HepG2 (cell line): ENCODE measurements around the gene ESR2. TPM values are rescaled to one million over a fixed set of nuclear protein-coding genes. Genes with fewer than 3 reads are reported as not detected.

Experiments
- ATAC-seq: fragments of 200-7000 bp; cut with Tn5 transposase; 3 replicates; pipeline ENCODE4 v1.9.1; 2020; ENCODE audit warnings: mild to moderate bottlenecking, moderate library complexity
- BruUV-seq: library from RNA; stranded (reverse); fragments of 400-500 nt; replicated peaks from 2 replicates; lab custom pipeline; 2021; lab: Mats Ljungman, UMichigan
- CTCF ChIA-PET: fragments of 300-600 bp; formaldehyde crosslinking; extraction: SDS; loops from one replicate; lab custom pipeline; 2021; ENCODE audit warnings: low total read pairs, inconsistent platforms, low intra/inter-chr PET ratio; lab: Yijun Ruan, JAX
- POLR2A ChIA-PET: fragments of 350-600 bp; sonication (Branson Sonifier 250); formaldehyde crosslinking; loops from one replicate; lab custom pipeline; 2020; ENCODE audit warnings: antibody characterized with exemption, inconsistent platforms; lab: Yijun Ruan, JAX
- DNase-seq: peaks from one replicate; pipeline ENCODE4 v3.0.0-alpha.2; 2015; ENCODE audit warnings: low spot score
- FAIRE-seq: peaks from 3 replicates; lab custom pipeline; 2011; peaks lifted over from hg19 to GRCh38; lab: Jason Lieb, UNC
- H2AFZ ChIP-seq: one replicate; pipeline ENCODE4 v1.6.1; 2011; ENCODE audit warnings: low read length, inconsistent platforms
- H3K27ac ChIP-seq: fragments of 300-600 bp; 3 replicates; pipeline ENCODE4 v1.8.0; 2011; ENCODE audit warnings: mixed run types, mild to moderate bottlenecking, mixed read lengths, low read length, inconsistent platforms; ENCODE audit not compliant: insufficient read depth; ENCODE audit errors: extremely low read length
- H3K27me3 ChIP-seq, 2 experiments: fragments of 200-600 bp in 1 of 2; 2 replicates in 1 of 2; 3 replicates in 1 of 2; pipeline versions ENCODE4 v1.6.0 to v1.8.0; 2011; ENCODE audit warnings: low read length in 2 of 2, mild to moderate bottlenecking in 2 of 2, moderate library complexity in 2 of 2, inconsistent platforms in 1 of 2; ENCODE audit not compliant: insufficient read depth in 2 of 2, control insufficient read depth in 1 of 2
- H3K36me3 ChIP-seq, 2 experiments: fragments of 200-600 bp in 1 of 2; replicated peaks in 1 of 2; 2 replicates in 1 of 2; 3 replicates in 1 of 2; pipeline versions ENCODE4 v1.5.1 to v1.8.0; 2011; ENCODE audit warnings: low read length in 2 of 2, inconsistent platforms in 1 of 2; ENCODE audit not compliant: insufficient read depth in 2 of 2, control insufficient read depth in 1 of 2
- H3K4me1 ChIP-seq: 2 replicates; pipeline ENCODE4 v1.5.1; 2012; ENCODE audit warnings: low read length, inconsistent platforms; ENCODE audit not compliant: insufficient read depth
- H3K4me2 ChIP-seq: 2 replicates; pipeline ENCODE4 v1.6.0; 2011; ENCODE audit warnings: low read depth, low read length, inconsistent platforms
- H3K4me3 ChIP-seq, 3 experiments: fragments of 200-600 bp in 1 of 3; sonication (generic), shearing (Covaris generic) in 1 of 3; replicated peaks in 1 of 3; 2 replicates each; pipeline ENCODE4 v1.5.1; 2011 to 2016; ENCODE audit warnings: low read length in 3 of 3, inconsistent platforms in 2 of 3, low read depth in 2 of 3, mild to moderate bottlenecking in 2 of 3, control low read depth in 1 of 3, mixed read lengths in 1 of 3; ENCODE audit not compliant: insufficient read depth in 1 of 3
- H3K79me2 ChIP-seq: one replicate; pipeline ENCODE4 v1.6.1; 2011; ENCODE audit warnings: low read length, inconsistent platforms; ENCODE audit not compliant: insufficient read depth
- H3K9ac ChIP-seq: 2 replicates; pipeline ENCODE4 v1.6.0; 2011; ENCODE audit warnings: mild to moderate bottlenecking, low read depth, low read length, inconsistent platforms; ENCODE audit not compliant: insufficient read depth
- H3K9me3 ChIP-seq: 2 replicates; pipeline ENCODE4 v1.5.1; 2012; ENCODE audit warnings: mild to moderate bottlenecking, low read length
- H4K20me1 ChIP-seq: 2 replicates; pipeline ENCODE4 v1.6.0; 2011; ENCODE audit warnings: inconsistent platforms, mild to moderate bottlenecking, low read length, moderate library complexity; ENCODE audit not compliant: insufficient read depth
- CHCHD3 ChIP-seq: sonication (generic); formaldehyde crosslinking; IDR thresholded peaks from 2 replicates; pipeline ENCODE4 v1.8.0; 2022; ENCODE audit warnings: mild to moderate bottlenecking, missing genetic modification reagents, moderate library complexity
- SIX4 ChIP-seq: sonication (generic); formaldehyde crosslinking; IDR thresholded peaks from 2 replicates; pipeline ENCODE4 v1.4.0; 2020; ENCODE audit warnings: missing genetic modification reagents
- TAF15 ChIP-seq: fragments of 200-400 bp; formaldehyde crosslinking; IDR thresholded peaks from one replicate; pipeline ENCODE4 v1.6.1; 2018; ENCODE audit warnings: mild to moderate bottlenecking, low read depth, low read length; ENCODE audit not compliant: poor library complexity, severe bottlenecking
- ZNF501 ChIP-seq: sonication (generic); formaldehyde crosslinking; IDR thresholded peaks from 2 replicates; pipeline ENCODE4 v1.5.1; 2020; ENCODE audit warnings: mild to moderate bottlenecking, moderate library complexity, missing genetic modification reagents
- ZNF598 ChIP-seq: sonication (generic); formaldehyde crosslinking; IDR thresholded peaks from 2 replicates; pipeline ENCODE4 v1.5.1; 2020; ENCODE audit warnings: mild to moderate bottlenecking, missing genetic modification reagents, borderline replicate concordance
- WGBS: methylation state at CpG from one replicate; pipeline ENCODE4 v1.1.6; 2017; ENCODE audit warnings: low lambda C conversion rate; 5-methylcytosine and 5-hydroxymethylcytosine counted together
- in situ Hi-C: cut with HindIII; loops from 2 replicates; pipeline ENCODE4 v1.10.0; 2017; ENCODE audit warnings: low pct_unique_long_range_greater_than_20kb; ENCODE audit not compliant: extremely low pct_ligation_motif_present
- intact Hi-C: fragments of 100-400 bp; cut with micrococcal nuclease; formaldehyde crosslinking; loops from one replicate; pipeline ENCODE4 v1.10.0; 2022; ENCODE audit not compliant: unreplicated experiment
- polyA plus RNA-seq, 8 experiments: library from polyadenylated mRNA; depleted of rRNA in 3 of 8; stranded (reverse) in 7 of 8; unstranded in 1 of 8; fragments of >200 nt; fragmentation: Illumina TruSeq in 4 of 8; extraction: Trizol in 4 of 8; gene quantifications; 2 replicates each; pipeline versions ENCODE4 v1.2.1 to v1.2.3, GENCODE V29; 2011 to 2016; ENCODE audit warnings: low read depth in 4 of 8, missing spikeins in 1 of 8, mixed read lengths in 1 of 8; ENCODE audit not compliant: insufficient read depth in 1 of 8
- total RNA-seq, 5 experiments: library from RNA; depleted of rRNA; stranded (reverse); fragments of >200 nt; fragmentation: Illumina TruSeq; extraction: Trizol; gene quantifications; 2 replicates each; pipeline ENCODE4 v1.2.3, GENCODE V29; 2016; ENCODE audit warnings: low read depth in 1 of 5
- TF ChIP-seq, protein P1 (sequence below): sonication (generic); formaldehyde crosslinking; IDR thresholded peaks from 2 replicates; pipeline ENCODE4 v1.4.0; 2020; ENCODE audit warnings: missing genetic modification reagents, borderline replicate concordance
- TF ChIP-seq, protein P2 (sequence below): IDR thresholded peaks from 2 replicates; pipeline ENCODE4 v1.6.1; 2016; ENCODE audit warnings: missing compliant biosample characterization, missing genetic modification reagents, borderline replicate concordance

The ESR2 gene
- total and polyA plus RNA-seq, 2 of the 13 experiments (the other 11 are each of a cell fraction or from before 2014, with no cell fraction given) = 0.01 to 0.04 TPM

DNA sequence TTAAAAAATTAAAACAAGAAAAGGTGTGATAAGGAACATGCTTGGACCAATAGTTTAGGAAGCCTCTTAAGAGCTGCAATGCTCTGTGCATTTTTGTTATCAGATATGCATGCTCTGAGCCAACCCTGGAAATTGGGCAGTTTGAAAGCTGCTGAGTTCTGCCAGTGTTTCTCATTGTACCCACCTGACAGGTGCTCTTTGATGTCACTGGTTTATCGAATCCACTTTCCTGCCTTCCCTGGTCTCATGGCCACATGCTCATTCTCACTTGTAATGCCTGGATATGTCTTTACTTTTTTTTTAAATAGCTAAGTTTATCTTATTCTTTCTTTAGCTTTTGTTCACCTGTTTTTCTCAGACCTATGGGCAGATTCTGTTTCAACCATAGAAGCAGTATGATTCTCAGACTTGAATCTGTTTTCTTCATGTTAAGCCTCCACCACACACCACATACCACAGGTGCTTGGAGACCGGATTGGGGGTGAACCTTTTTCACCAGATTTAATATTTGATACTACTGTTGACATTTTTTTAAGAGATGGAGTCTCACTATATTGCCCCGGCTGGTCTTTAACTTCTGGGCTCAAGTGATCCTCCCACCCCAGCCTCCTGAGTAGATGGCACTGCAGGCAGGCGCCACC lies 90.7 kb downstream of the ESR2 start (continued):
- TF ChIP-seq, protein P1, sequence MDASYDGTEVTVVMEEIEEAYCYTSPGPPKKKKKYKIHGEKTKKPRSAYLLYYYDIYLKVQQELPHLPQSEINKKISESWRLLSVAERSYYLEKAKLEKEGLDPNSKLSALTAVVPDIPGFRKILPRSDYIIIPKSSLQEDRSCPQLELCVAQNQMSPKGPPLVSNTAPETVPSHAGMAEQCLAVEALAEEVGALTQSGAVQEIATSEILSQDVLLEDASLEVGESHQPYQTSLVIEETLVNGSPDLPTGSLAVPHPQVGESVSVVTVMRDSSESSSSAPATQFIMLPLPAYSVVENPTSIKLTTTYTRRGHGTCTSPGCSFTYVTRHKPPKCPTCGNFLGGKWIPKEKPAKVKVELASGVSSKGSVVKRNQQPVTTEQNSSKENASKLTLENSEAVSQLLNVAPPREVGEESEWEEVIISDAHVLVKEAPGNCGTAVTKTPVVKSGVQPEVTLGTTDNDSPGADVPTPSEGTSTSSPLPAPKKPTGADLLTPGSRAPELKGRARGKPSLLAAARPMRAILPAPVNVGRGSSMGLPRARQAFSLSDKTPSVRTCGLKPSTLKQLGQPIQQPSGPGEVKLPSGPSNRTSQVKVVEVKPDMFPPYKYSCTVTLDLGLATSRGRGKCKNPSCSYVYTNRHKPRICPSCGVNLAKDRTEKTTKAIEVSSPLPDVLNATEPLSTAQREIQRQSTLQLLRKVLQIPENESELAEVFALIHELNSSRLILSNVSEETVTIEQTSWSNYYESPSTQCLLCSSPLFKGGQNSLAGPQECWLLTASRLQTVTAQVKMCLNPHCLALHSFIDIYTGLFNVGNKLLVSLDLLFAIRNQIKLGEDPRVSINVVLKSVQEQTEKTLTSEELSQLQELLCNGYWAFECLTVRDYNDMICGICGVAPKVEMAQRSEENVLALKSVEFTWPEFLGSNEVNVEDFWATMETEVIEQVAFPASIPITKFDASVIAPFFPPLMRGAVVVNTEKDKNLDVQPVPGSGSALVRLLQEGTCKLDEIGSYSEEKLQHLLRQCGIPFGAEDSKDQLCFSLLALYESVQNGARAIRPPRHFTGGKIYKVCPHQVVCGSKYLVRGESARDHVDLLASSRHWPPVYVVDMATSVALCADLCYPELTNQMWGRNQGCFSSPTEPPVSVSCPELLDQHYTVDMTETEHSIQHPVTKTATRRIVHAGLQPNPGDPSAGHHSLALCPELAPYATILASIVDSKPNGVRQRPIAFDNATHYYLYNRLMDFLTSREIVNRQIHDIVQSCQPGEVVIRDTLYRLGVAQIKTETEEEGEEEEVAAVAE = no peak
- no peak for TF ChIP-seq CHCHD3 (CRISPR knock-in tag)

DNA sequence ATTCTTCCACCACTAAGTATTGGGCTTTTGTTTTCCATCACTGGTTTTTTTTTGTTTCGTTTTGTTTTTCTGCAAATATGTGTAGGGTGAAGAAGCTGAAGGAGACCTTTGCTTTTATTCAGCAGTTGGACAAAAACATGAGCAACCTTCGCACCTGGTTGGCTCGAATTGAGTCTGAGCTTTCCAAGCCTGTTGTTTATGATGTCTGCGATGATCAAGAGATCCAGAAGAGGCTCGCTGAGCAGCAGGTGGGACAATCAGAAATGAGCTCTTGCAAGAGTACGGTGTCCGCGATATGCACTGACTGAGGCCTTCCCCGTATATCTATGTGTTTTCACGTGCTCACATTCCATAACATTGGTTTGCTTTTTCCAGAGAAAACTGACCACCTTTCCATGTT lies 91.5 kb downstream of the ESR2 start:
- in situ Hi-C loops (no loop called here), intact Hi-C loops (no loop called here)
- FAIRE-seq (no peak), DNase-seq (no peak), ATAC-seq (no peak)
- ChIA-PET POLR2A (no interaction called here), CTCF (no interaction called here)
- H3K27me3 ChIP-seq = no peaks in the 10 kb centered on the region
- BruUV-seq = no TSS peak
- H4K20me1 ChIP-seq = no peaks in the 10 kb centered on the region
- H3K27ac ChIP-seq = no peak overlapping the region
- H3K4me1 ChIP-seq = no peaks in the 10 kb centered on the region
- H3K4me3 ChIP-seq = no peak overlapping the region
- H3K9ac ChIP-seq = no peak overlapping the region
- WGBS = 89% methylated on average over 10 of the region's 10 CpGs
- H3K4me2 ChIP-seq = no peak overlapping the region
- TF ChIP-seq ZNF501 (CRISPR knock-in tag) = no peak
- no peak for TF ChIP-seq SIX4 (CRISPR knock-in tag)
- TF ChIP-seq, protein P2, sequence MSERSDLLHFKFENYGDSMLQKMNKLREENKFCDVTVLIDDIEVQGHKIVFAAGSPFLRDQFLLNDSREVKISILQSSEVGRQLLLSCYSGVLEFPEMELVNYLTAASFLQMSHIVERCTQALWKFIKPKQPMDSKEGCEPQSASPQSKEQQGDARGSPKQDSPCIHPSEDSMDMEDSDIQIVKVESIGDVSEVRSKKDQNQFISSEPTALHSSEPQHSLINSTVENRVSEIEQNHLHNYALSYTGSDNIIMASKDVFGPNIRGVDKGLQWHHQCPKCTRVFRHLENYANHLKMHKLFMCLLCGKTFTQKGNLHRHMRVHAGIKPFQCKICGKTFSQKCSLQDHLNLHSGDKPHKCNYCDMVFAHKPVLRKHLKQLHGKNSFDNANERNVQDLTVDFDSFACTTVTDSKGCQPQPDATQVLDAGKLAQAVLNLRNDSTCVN = no peak
- TF ChIP-seq TAF15 = no peak
- no peak for TF ChIP-seq ZNF598 (CRISPR knock-in tag)
- no peak overlapping the region for H2AFZ ChIP-seq
- H3K79me2 ChIP-seq = no peaks in the 10 kb centered on the region
- no peaks in the 10 kb centered on the region for H3K9me3 ChIP-seq
- H3K36me3 ChIP-seq = no peaks in the 10 kb centered on the region
